SK-N-SH (cell line): ENCODE data around the gene GALNT8.

Experiments used
- EP300 ChIP-seq, 2 experiments: IDR thresholded peaks; 2 replicates each; pipeline versions ENCODE4 v1.4.0 to v1.6.1; 2012; ENCODE audit warnings: borderline replicate concordance in 1 of 2, low read depth in 1 of 2, low read length in 1 of 2
- EZH2phosphoT487 ChIP-seq: fragments of 200-600 bp; sonication (generic); IDR thresholded peaks from 2 replicates; pipeline ENCODE4 v1.6.1; 2017; ENCODE audit warnings: low read depth, mixed run types, mild to moderate bottlenecking, antibody characterized with exemption, moderate library complexity, borderline replicate concordance
- FOXJ3 ChIP-seq: sonication (generic); formaldehyde crosslinking; IDR thresholded peaks from 2 replicates; pipeline ENCODE4 v1.5.1; 2020; ENCODE audit warnings: mild to moderate bottlenecking, missing genetic modification reagents
- GABPA ChIP-seq: IDR thresholded peaks from 2 replicates; pipeline ENCODE4 v1.4.0; 2012; ENCODE audit warnings: low read depth, mild to moderate bottlenecking
- JUND ChIP-seq: IDR thresholded peaks from 2 replicates; pipeline ENCODE4 v1.4.0; 2012
- NFIC ChIP-seq: IDR thresholded peaks from 2 replicates; pipeline ENCODE4 v1.4.0; 2012; ENCODE audit warnings: borderline replicate concordance
- POLR2AphosphoS5 ChIP-seq: IDR thresholded peaks from 2 replicates; pipeline ENCODE4 v1.6.1; 2012; ENCODE audit warnings: low read depth, low read length
- TAF1 ChIP-seq: IDR thresholded peaks from 2 replicates; pipeline ENCODE4 v1.6.1; 2012; ENCODE audit warnings: low read depth, mild to moderate bottlenecking, low read length, moderate library complexity, borderline replicate concordance
- TEAD4 ChIP-seq: IDR thresholded peaks from 2 replicates; pipeline ENCODE4 v1.4.0; 2012; ENCODE audit warnings: mild to moderate bottlenecking, borderline replicate concordance; ENCODE audit not compliant: insufficient read depth
- YY1 ChIP-seq: IDR thresholded peaks from 2 replicates; pipeline ENCODE4 v1.4.0; 2012; ENCODE audit warnings: low read depth, mild to moderate bottlenecking
- TF ChIP-seq, protein P1 (sequence below): IDR thresholded peaks from 2 replicates; pipeline ENCODE4 v1.6.1; 2012; ENCODE audit warnings: mild to moderate bottlenecking, low read depth, low read length, moderate library complexity
- TF ChIP-seq, protein P2 (sequence below): fragments of 200-600 bp; sonication (generic); IDR thresholded peaks from 2 replicates; pipeline ENCODE4 v1.6.1; 2017; ENCODE audit warnings: antibody characterized with exemption, mild to moderate bottlenecking, moderate library complexity
- TF ChIP-seq, protein P3 (sequence below): IDR thresholded peaks from 2 replicates; pipeline ENCODE4; 2012

DNA sequence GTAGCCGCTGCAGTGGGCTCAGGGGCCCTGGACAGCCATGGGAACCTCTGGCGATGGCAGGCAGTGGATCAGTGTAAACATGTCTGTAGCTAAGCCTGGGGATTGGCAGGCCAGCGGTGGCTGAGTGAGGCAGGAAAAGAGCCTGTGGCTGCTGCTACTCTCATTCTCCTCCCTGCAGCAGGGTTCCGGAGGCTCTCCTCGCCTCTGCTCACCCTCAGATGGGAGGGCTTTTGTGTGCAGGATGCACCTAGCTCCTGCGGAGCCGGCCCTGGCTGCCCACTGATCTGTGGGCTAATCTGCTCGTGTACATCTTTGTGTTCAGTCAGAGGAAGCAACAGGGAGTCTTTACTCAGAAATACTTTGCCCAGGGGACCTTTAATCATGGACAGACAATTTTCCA is 59.5 kb downstream of the GALNT8 start:
- TF ChIP-seq, protein P1, sequence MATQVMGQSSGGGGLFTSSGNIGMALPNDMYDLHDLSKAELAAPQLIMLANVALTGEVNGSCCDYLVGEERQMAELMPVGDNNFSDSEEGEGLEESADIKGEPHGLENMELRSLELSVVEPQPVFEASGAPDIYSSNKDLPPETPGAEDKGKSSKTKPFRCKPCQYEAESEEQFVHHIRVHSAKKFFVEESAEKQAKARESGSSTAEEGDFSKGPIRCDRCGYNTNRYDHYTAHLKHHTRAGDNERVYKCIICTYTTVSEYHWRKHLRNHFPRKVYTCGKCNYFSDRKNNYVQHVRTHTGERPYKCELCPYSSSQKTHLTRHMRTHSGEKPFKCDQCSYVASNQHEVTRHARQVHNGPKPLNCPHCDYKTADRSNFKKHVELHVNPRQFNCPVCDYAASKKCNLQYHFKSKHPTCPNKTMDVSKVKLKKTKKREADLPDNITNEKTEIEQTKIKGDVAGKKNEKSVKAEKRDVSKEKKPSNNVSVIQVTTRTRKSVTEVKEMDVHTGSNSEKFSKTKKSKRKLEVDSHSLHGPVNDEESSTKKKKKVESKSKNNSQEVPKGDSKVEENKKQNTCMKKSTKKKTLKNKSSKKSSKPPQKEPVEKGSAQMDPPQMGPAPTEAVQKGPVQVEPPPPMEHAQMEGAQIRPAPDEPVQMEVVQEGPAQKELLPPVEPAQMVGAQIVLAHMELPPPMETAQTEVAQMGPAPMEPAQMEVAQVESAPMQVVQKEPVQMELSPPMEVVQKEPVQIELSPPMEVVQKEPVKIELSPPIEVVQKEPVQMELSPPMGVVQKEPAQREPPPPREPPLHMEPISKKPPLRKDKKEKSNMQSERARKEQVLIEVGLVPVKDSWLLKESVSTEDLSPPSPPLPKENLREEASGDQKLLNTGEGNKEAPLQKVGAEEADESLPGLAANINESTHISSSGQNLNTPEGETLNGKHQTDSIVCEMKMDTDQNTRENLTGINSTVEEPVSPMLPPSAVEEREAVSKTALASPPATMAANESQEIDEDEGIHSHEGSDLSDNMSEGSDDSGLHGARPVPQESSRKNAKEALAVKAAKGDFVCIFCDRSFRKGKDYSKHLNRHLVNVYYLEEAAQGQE: no peak
- TF ChIP-seq, protein P2, sequence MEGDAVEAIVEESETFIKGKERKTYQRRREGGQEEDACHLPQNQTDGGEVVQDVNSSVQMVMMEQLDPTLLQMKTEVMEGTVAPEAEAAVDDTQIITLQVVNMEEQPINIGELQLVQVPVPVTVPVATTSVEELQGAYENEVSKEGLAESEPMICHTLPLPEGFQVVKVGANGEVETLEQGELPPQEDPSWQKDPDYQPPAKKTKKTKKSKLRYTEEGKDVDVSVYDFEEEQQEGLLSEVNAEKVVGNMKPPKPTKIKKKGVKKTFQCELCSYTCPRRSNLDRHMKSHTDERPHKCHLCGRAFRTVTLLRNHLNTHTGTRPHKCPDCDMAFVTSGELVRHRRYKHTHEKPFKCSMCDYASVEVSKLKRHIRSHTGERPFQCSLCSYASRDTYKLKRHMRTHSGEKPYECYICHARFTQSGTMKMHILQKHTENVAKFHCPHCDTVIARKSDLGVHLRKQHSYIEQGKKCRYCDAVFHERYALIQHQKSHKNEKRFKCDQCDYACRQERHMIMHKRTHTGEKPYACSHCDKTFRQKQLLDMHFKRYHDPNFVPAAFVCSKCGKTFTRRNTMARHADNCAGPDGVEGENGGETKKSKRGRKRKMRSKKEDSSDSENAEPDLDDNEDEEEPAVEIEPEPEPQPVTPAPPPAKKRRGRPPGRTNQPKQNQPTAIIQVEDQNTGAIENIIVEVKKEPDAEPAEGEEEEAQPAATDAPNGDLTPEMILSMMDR: no peak
- no peak for TF ChIP-seq YY1
- TF ChIP-seq GABPA: no peak
- TF ChIP-seq FOXJ3 (CRISPR knock-in tag): no peak
- no peak for TF ChIP-seq EP300 (IDR thresholded peaks at IDR 0.05; ENCODE audit: borderline replicate concordance in 1 of 2, low read depth in 1 of 2, low read length in 1 of 2)
- TF ChIP-seq POLR2AphosphoS5: no peak
- no peak for TF ChIP-seq JUND
- TF ChIP-seq, protein P3, sequence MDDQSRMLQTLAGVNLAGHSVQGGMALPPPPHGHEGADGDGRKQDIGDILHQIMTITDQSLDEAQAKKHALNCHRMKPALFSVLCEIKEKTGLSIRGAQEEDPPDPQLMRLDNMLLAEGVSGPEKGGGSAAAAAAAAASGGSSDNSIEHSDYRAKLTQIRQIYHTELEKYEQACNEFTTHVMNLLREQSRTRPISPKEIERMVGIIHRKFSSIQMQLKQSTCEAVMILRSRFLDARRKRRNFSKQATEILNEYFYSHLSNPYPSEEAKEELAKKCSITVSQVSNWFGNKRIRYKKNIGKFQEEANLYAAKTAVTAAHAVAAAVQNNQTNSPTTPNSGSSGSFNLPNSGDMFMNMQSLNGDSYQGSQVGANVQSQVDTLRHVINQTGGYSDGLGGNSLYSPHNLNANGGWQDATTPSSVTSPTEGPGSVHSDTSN: no peak
- no peak for TF ChIP-seq TEAD4
- no peak for TF ChIP-seq EZH2phosphoT487
- no peak for TF ChIP-seq TAF1
- TF ChIP-seq NFIC: no peak
